Keratinocyte (primary cell): Measurements from ENCODE around the gene RBM8A. TPM values are rescaled to one million over a fixed set of nuclear protein-coding genes. Genes with fewer than 3 reads are reported as not detected.
"Not testable (repeated sequence)": the region's sequence is repeated elsewhere in the genome, so short reads cannot be mapped to it uniquely, and the experiment has no call there.

ENCODE experiments used
- DNase-seq: peaks from one replicate; pipeline ENCODE4 v3.0.0-alpha.2; 2011; ENCODE audit warnings: low read depth, missing footprints, low spot score
- FAIRE-seq: peaks from 2 replicates; lab custom pipeline; 2011; peaks lifted over from hg19 to GRCh38; lab: Jason Lieb, UNC
- H2AFZ ChIP-seq: 2 replicates; pipeline ENCODE4 v1.6.0; 2012; ENCODE audit warnings: low read length, control low read depth, inconsistent platforms; ENCODE audit not compliant: control insufficient read depth
- H3K27ac ChIP-seq: 2 replicates; pipeline ENCODE4 v1.5.1; 2011; ENCODE audit warnings: low read length; ENCODE audit not compliant: control insufficient read depth, insufficient read depth
- H3K27me3 ChIP-seq: 3 replicates; pipeline ENCODE4 v1.6.0; 2011; ENCODE audit warnings: low read length; ENCODE audit not compliant: control insufficient read depth, insufficient read depth; ENCODE audit errors: extremely low read depth
- H3K36me3 ChIP-seq, 2 experiments: 2 replicates in 1 of 2; 3 replicates in 1 of 2; pipeline ENCODE4 v1.5.1; 2011; ENCODE audit warnings: low read length in 2 of 2, mild to moderate bottlenecking in 1 of 2; ENCODE audit not compliant: control insufficient read depth in 2 of 2, insufficient read depth in 2 of 2; ENCODE audit errors: extremely low read depth in 1 of 2
- H3K4me1 ChIP-seq: 3 replicates; pipeline ENCODE4 v1.5.1; 2011; ENCODE audit warnings: low read length; ENCODE audit not compliant: control insufficient read depth, insufficient read depth; ENCODE audit errors: extremely low read depth
- H3K4me2 ChIP-seq: 3 replicates; pipeline ENCODE4 v1.6.0; 2011; ENCODE audit warnings: low read depth, low read length; ENCODE audit not compliant: control insufficient read depth, insufficient read depth; ENCODE audit errors: extremely low read depth
- H3K4me3 ChIP-seq, 3 experiments: fragments of 200-600 bp in 1 of 3; sonication (generic) in 1 of 3; 2 replicates in 2 of 3; 3 replicates in 1 of 3; pipeline ENCODE4 v1.5.1; 2011 to 2016; ENCODE audit warnings: low read length in 3 of 3, mild to moderate bottlenecking in 3 of 3, control low read depth in 2 of 3, inconsistent platforms in 1 of 3, low read depth in 1 of 3, mixed read lengths in 1 of 3, mixed run types in 1 of 3, moderate library complexity in 1 of 3; ENCODE audit not compliant: control insufficient read depth in 2 of 3, insufficient read depth in 2 of 3; ENCODE audit errors: extremely low read depth in 1 of 3
- H3K79me2 ChIP-seq: 2 replicates; pipeline ENCODE4 v1.6.0; 2012; ENCODE audit warnings: low read length; ENCODE audit not compliant: control insufficient read depth, insufficient read depth
- H3K9ac ChIP-seq: 3 replicates; pipeline ENCODE4 v1.6.0; 2011; ENCODE audit warnings: low read length; ENCODE audit not compliant: control insufficient read depth, insufficient read depth; ENCODE audit errors: extremely low read depth
- H3K9me1 ChIP-seq: 3 replicates; pipeline ENCODE4 v1.6.0; 2011; ENCODE audit warnings: low read length; ENCODE audit not compliant: control insufficient read depth, insufficient read depth; ENCODE audit errors: extremely low read depth
- H3K9me3 ChIP-seq: 2 replicates; pipeline ENCODE4 v1.5.1; 2012; ENCODE audit warnings: low read depth, low read length; ENCODE audit not compliant: control insufficient read depth
- H4K20me1 ChIP-seq: 3 replicates; pipeline ENCODE4 v1.6.0; 2011; ENCODE audit warnings: low read length; ENCODE audit not compliant: control insufficient read depth, insufficient read depth; ENCODE audit errors: extremely low read depth
- CTCF ChIP-seq, 3 experiments: IDR thresholded peaks in 1 of 3; conservative IDR thresholded peaks in 1 of 3; optimal IDR thresholded peaks in 1 of 3; 2 replicates in 2 of 3; 3 replicates in 1 of 3; pipeline versions ENCODE3 to v1.5.1; 2011; ENCODE audit warnings: low read length in 3 of 3, mild to moderate bottlenecking in 3 of 3, moderate library complexity in 2 of 3, control low read depth in 1 of 3, inconsistent platforms in 1 of 3; ENCODE audit not compliant: insufficient read depth in 2 of 3; ENCODE audit errors: extremely low read depth in 1 of 3
- EZH2 ChIP-seq: IDR thresholded peaks from one replicate; pipeline ENCODE4 v1.6.1; 2012; ENCODE audit warnings: inconsistent platforms, mild to moderate bottlenecking, low read length, moderate library complexity
- dilution Hi-C: fragments of 300-500 bp; cut with MboI; formaldehyde crosslinking; loops from one replicate; pipeline ENCODE4 v1.7.0; 2020; ENCODE audit warnings: low sequenced_read_pairs; ENCODE audit not compliant: extremely low pct_ligation_motif_present
- polyA plus RNA-seq, 5 experiments: library from polyadenylated mRNA; depleted of rRNA in 3 of 5; stranded (reverse) in 3 of 5; stranded (forward) in 1 of 5; unstranded in 1 of 5; fragments of >200 nt; gene quantifications; 1 replicate in 1 of 5; 2 replicates in 3 of 5; 3 replicates in 1 of 5; pipeline versions ENCODE4 v1.2.1 to v1.2.3, GENCODE V29; 2011 to 2012; ENCODE audit warnings: missing spikeins in 2 of 5, low read depth in 1 of 5, low replicate concordance in 1 of 5

RBM8A gene
- polyA plus RNA-seq, 1 donor (not counting 4 experiments of a cell fraction or from before 2014, with no cell fraction given): 209 TPM

GRCh38 chr1:145935708-145936107 is 8.4 kb upstream of the RBM8A start:
- H3K79me2 ChIP-seq: no peaks in the 10 kb centered on the region
- H3K27me3 ChIP-seq: no peaks in the 10 kb centered on the region
- H3K4me3 ChIP-seq: no peak overlapping the region
- TF ChIP-seq EZH2 (no peak), CTCF (optimal IDR thresholded peaks at IDR 0.05 in 1 of 3, IDR thresholded peaks at IDR 0.05 in 1 of 3, conservative IDR thresholded peaks at IDR 0.05 in 1 of 3; ENCODE audit: extremely low read depth in 1 of 3, insufficient read depth in 2 of 3, low read length in 3 of 3) (no peak)
- dilution Hi-C loops: no loop called here
- no peaks in the 10 kb centered on the region for H3K4me1 ChIP-seq
- no peaks in the 10 kb centered on the region for H3K9me1 ChIP-seq
- FAIRE-seq (no peak), DNase-seq (no peak)
- H3K9me3 ChIP-seq: no peaks in the 10 kb centered on the region
- no peak overlapping the region for H3K9ac ChIP-seq
- no peak overlapping the region for H3K27ac ChIP-seq
- H3K36me3 ChIP-seq: no peaks in the 10 kb centered on the region
- H2AFZ ChIP-seq: no peak overlapping the region
- H4K20me1 ChIP-seq: no peaks in the 10 kb centered on the region
- no peak overlapping the region for H3K4me2 ChIP-seq

- H3K9ac ChIP-seq, FAIRE-seq, H3K27ac ChIP-seq, H3K36me3 ChIP-seq, H3K4me2 ChIP-seq, H3K27me3 ChIP-seq, H3K4me3 ChIP-seq, H2AFZ ChIP-seq, H3K9me1 ChIP-seq, H3K79me2 ChIP-seq, H4K20me1 ChIP-seq, H3K4me1 ChIP-seq, DNase-seq, H3K9me3 ChIP-seq, dilution Hi-C loops: not testable (repeated sequence)
These were observed 5.3 kb upstream of the RBM8A start for GRCh38 chr1:145932522-145933009.
